ENCODE results near the gene POLR3GL. TPM values are rescaled to one million over a fixed set of nuclear protein-coding genes. Genes with fewer than 3 reads are reported as not detected.
A peak's percentile ranks its signal among the peaks of the same experiment; 100 is the strongest.

Gene POLR3GL
- total RNA-seq, 1 donor from 2014 or later: 12.0 TPM

- H3K27me3 ChIP-seq: no peaks in the 10 kb centered on the region
- Mint-ChIP-seq H3K36me3 (peaks cover 7% of the 10 kb centered on the region), H3K4me3 (no peak overlapping the region), H3K27ac (no peak overlapping the region), H3K9me3 (no peaks in the 10 kb centered on the region), H3K27me3 (ENCODE audit: insufficient read depth, low read depth) (no peaks in the 10 kb centered on the region), H3K4me1 (peaks cover 7% of the 10 kb centered on the region)
- no peaks in the 10 kb centered on the region for H3K9me3 ChIP-seq (ENCODE audit: low read depth)
- no peaks in the 10 kb centered on the region for H3K36me3 ChIP-seq
- no peak overlapping the region for H3K27ac ChIP-seq
- H3K4me1 ChIP-seq: peaks cover 9% of the 10 kb centered on the region
- no peak overlapping the region for H3K4me2 ChIP-seq
- H4K20me1 ChIP-seq (ENCODE audit: low read depth): no peaks in the 10 kb centered on the region
- H3K79me2 ChIP-seq (ENCODE audit: low read depth): no peaks in the 10 kb centered on the region
- no peak overlapping the region for H3K4me3 ChIP-seq
- TF ChIP-seq EZH2 (IDR thresholded peaks at IDR 0.05): no peak
- no peak for TF ChIP-seq EZH2phosphoT487 (IDR thresholded peaks at IDR 0.05)
- TF ChIP-seq CTCF (IDR thresholded peaks at IDR 0.05): no peak
- H3K9ac ChIP-seq: no peak overlapping the region
- no peak for DNase-seq (ENCODE audit: low spot score)
- peaks cover 11% of the 10 kb centered on the region for H3F3A ChIP-seq (ENCODE audit: low read depth)
- no peak overlapping the region for H2AFZ ChIP-seq (replicated peaks)
Observed at GRCh38 chr1:145937436-145937835, 27.1 kb upstream of the POLR3GL start.

- Histone ChIP-seq H3K79me2 (ENCODE audit: low read depth) (no peaks in the 10 kb centered on the region), H3K9ac (no peak overlapping the region), H3K27me3 (no peaks in the 10 kb centered on the region), H3K9me3 (ENCODE audit: low read depth) (no peaks in the 10 kb centered on the region), H4K20me1 (ENCODE audit: low read depth) (no peaks in the 10 kb centered on the region), H2AFZ (replicated peaks) (no peak overlapping the region), H3K4me2 (no peak overlapping the region), H3F3A (ENCODE audit: low read depth) (no peaks in the 10 kb centered on the region), H3K4me1 (no peaks in the 10 kb centered on the region), H3K4me3 (no peak overlapping the region), H3K36me3 (no peaks in the 10 kb centered on the region), H3K27ac (no peak overlapping the region)
- TF ChIP-seq EZH2 (IDR thresholded peaks at IDR 0.05) (no peak), EZH2phosphoT487 (IDR thresholded peaks at IDR 0.05) (no peak), CTCF (IDR thresholded peaks at IDR 0.05) (no peak)
- no peak overlapping the region for H3K4me3 Mint-ChIP-seq
- H3K4me1 Mint-ChIP-seq: no peaks in the 10 kb centered on the region
- H3K9me3 Mint-ChIP-seq: no peaks in the 10 kb centered on the region
- no peak for DNase-seq (ENCODE audit: low spot score)
- peak overlapping the region; percentile 12 for H3K27ac Mint-ChIP-seq
- no peaks in the 10 kb centered on the region for H3K27me3 Mint-ChIP-seq (ENCODE audit: insufficient read depth, low read depth)
- peaks cover 17% of the 10 kb centered on the region for H3K36me3 Mint-ChIP-seq
Observed at GRCh38 chr1:145942405-145942804, 22.1 kb upstream of the POLR3GL start.

- Histone ChIP-seq H3K79me2 (ENCODE audit: low read depth) (no peaks in the 10 kb centered on the region), H3K4me1 (no peaks in the 10 kb centered on the region), H3F3A (ENCODE audit: low read depth) (no peaks in the 10 kb centered on the region), H3K4me3 (no peak overlapping the region), H2AFZ (replicated peaks) (no peak overlapping the region), H3K9me3 (ENCODE audit: low read depth) (no peaks in the 10 kb centered on the region), H4K20me1 (ENCODE audit: low read depth) (no peaks in the 10 kb centered on the region), H3K9ac (no peak overlapping the region), H3K36me3 (no peaks in the 10 kb centered on the region), H3K27me3 (no peaks in the 10 kb centered on the region), H3K27ac (no peak overlapping the region), H3K4me2 (no peak overlapping the region)
- no peaks in the 10 kb centered on the region for H3K9me3 Mint-ChIP-seq
- H3K36me3 Mint-ChIP-seq: peaks cover 19% of the 10 kb centered on the region
- H3K27ac Mint-ChIP-seq: peak overlapping the region; percentile 12
- no peak overlapping the region for H3K4me3 Mint-ChIP-seq
- H3K27me3 Mint-ChIP-seq (ENCODE audit: insufficient read depth, low read depth): no peaks in the 10 kb centered on the region
- DNase-seq (ENCODE audit: low spot score): no peak
- TF ChIP-seq EZH2 (IDR thresholded peaks at IDR 0.05): no peak
- no peak for TF ChIP-seq EZH2phosphoT487 (IDR thresholded peaks at IDR 0.05)
- no peak for TF ChIP-seq CTCF (IDR thresholded peaks at IDR 0.05)
- H3K4me1 Mint-ChIP-seq: no peaks in the 10 kb centered on the region
Observed at GRCh38 chr1:145942871-145943270, 21.6 kb upstream of the POLR3GL start.

Measured in neural progenitor cell (in vitro differentiated cells).